Breast epithelium (tissue), 3 donors: ENCODE measurements around the gene FBRS.
"Not testable (repeated sequence)": the region's sequence is repeated elsewhere in the genome, so short reads cannot be mapped to it uniquely, and the experiment has no call there.

ENCODE experiments used
- CTCF ChIP-seq, 3 donors: fragments of 450-650 bp; IDR thresholded peaks; one replicate each; pipeline ENCODE4 v1.5.1; 2016 to 2017; ENCODE audit warnings: antibody characterized with exemption in 3 of 3, mild to moderate bottlenecking in 3 of 3, moderate library complexity in 3 of 3
- POLR2A ChIP-seq: fragments of 450-650 bp; IDR thresholded peaks from one replicate; pipeline ENCODE4 v1.6.1; 2016; ENCODE audit warnings: antibody characterized with exemption, mild to moderate bottlenecking, moderate library complexity
- POLR2AphosphoS5 ChIP-seq, 3 donors: sonication (generic); formaldehyde crosslinking; IDR thresholded peaks; one replicate each; pipeline ENCODE4 v1.6.1; 2017; ENCODE audit warnings: antibody characterized with exemption in 3 of 3

- TF ChIP-seq CTCF (IDR thresholded peaks at IDR 0.05); POLR2A; POLR2AphosphoS5 (IDR thresholded peaks at IDR 0.05): not testable (repeated sequence)
These were observed 21.1 kb upstream of the FBRS start for GRCh38 chr16:30637139-30637538.
